A673 (cell line): ENCODE data around the gene OGDH. TPM values are rescaled to one million over a fixed set of nuclear protein-coding genes. Genes with fewer than 3 reads are reported as not detected.

Experiments
- BruUV-seq: library from RNA; stranded (reverse); fragments of 400-500 nt; replicated peaks from 2 replicates; lab custom pipeline; 2021; lab: Mats Ljungman, UMichigan
- CTCF ChIA-PET: fragments of 300-600 bp; sonication (Branson Sonifier 250); formaldehyde crosslinking; loops from one replicate; lab custom pipeline; 2022; ENCODE audit warnings: antibody characterized with exemption; lab: Charles Lee
- POLR2A ChIA-PET: fragments of 300-600 bp; sonication (Branson Sonifier 250); formaldehyde crosslinking; loops from one replicate; lab custom pipeline; 2022; ENCODE audit warnings: antibody characterized with exemption; ENCODE audit not compliant: low non-redundant PET; lab: Charles Lee
- DNase-seq: peaks from one replicate; pipeline ENCODE4 v3.0.0-alpha.2; 2015; ENCODE audit warnings: low spot score
- H3K27ac ChIP-seq: fragments of 200-600 bp; sonication (generic); 2 replicates; pipeline ENCODE4 v1.5.1; 2016; ENCODE audit warnings: mixed run types, low read depth, mild to moderate bottlenecking, mixed read lengths, antibody characterized with exemption, low read length; ENCODE audit not compliant: poor library complexity, severe bottlenecking
- H3K27me3 ChIP-seq: fragments of 200-600 bp; sonication (generic); replicated peaks from 2 replicates; pipeline ENCODE4 v1.6.1; 2017; ENCODE audit warnings: mixed run types, low read depth, mild to moderate bottlenecking, mixed read lengths, antibody characterized with exemption, low read length; ENCODE audit not compliant: insufficient read depth, poor library complexity
- H3K36me3 ChIP-seq: fragments of 200-600 bp; sonication (generic); 2 replicates; pipeline ENCODE4 v1.6.1; 2016; ENCODE audit warnings: mixed run types, mild to moderate bottlenecking, mixed read lengths, antibody characterized with exemption, low read length; ENCODE audit not compliant: insufficient read depth, poor library complexity, severe bottlenecking
- H3K4me1 ChIP-seq: fragments of 200-600 bp; sonication (generic); 2 replicates; pipeline ENCODE4 v1.6.1; 2017; ENCODE audit warnings: mixed run types, mild to moderate bottlenecking, mixed read lengths, antibody characterized with exemption, low read length; ENCODE audit not compliant: insufficient read depth, poor library complexity, severe bottlenecking
- H3K4me3 ChIP-seq: fragments of 200-600 bp; sonication (generic); 2 replicates; pipeline ENCODE4 v1.5.1; 2016; ENCODE audit warnings: low read depth, mixed run types, mild to moderate bottlenecking, mixed read lengths, low read length; ENCODE audit not compliant: poor library complexity, severe bottlenecking
- H3K9me3 ChIP-seq: fragments of 200-600 bp; sonication (generic); 2 replicates; pipeline ENCODE4 v1.6.1; 2016; ENCODE audit warnings: mixed run types, low read depth, mild to moderate bottlenecking, mixed read lengths, antibody characterized with exemption, low read length; ENCODE audit not compliant: poor library complexity, severe bottlenecking
- EZH2 ChIP-seq: fragments of 200-600 bp; sonication (generic); IDR thresholded peaks from 2 replicates; pipeline ENCODE4 v1.6.1; 2017; ENCODE audit warnings: borderline replicate concordance, low read depth, mild to moderate bottlenecking, mixed read lengths, antibody characterized with exemption, low read length; ENCODE audit not compliant: poor library complexity, severe bottlenecking
- intact Hi-C: fragments of 100-400 bp; cut with micrococcal nuclease; formaldehyde crosslinking; loops from one replicate; pipeline ENCODE4 v1.10.0; 2022; ENCODE audit not compliant: unreplicated experiment
- total RNA-seq: library from RNA; stranded (reverse); gene quantifications from 2 replicates; pipeline ENCODE4 v1.2.3, GENCODE V29; 2021
- TF ChIP-seq, protein P1 (sequence below): fragments of 300-800, 200-600 bp; sonication (generic); conservative IDR thresholded peaks from 2 replicates; pipeline ENCODE4 v1.5.1; 2017; ENCODE audit warnings: low read depth, mild to moderate bottlenecking, antibody characterized with exemption, low read length, moderate library complexity, mixed read lengths

OGDH gene
- total RNA-seq, 1 experiment from 2014 or later, result 111 TPM

DNA sequence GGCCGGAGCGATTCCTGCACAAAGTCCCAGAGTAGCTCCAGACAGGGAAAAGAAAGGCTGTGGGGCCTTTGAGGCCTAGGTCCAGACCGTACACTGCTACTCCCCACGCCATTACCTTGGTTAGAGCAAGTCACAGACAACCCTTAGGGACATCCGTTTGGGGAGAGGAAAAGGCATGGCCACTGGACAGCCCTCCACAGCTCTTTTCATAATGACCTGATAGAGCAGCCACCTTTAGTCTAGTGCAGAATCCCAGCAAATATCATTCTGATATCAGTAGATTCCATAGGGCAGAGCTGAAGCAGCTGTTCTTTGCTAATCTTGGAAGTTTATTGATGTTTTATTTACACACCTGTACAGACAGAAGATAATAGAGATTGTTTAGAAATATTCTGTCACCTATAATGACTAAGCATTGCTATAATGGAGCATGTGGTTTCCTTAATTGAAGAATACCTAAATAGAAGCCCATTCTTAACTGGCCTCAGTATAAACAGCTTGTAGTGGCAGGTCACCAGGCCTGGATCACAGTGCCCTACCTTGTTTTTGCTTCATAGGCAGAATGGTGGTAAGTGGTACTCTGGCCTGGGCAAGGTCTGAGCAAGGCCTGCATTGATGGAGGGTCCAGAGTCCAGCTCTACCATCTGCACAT, 27.9 kb downstream of the OGDH start:
- BruUV-seq, result no TSS peak

DNA sequence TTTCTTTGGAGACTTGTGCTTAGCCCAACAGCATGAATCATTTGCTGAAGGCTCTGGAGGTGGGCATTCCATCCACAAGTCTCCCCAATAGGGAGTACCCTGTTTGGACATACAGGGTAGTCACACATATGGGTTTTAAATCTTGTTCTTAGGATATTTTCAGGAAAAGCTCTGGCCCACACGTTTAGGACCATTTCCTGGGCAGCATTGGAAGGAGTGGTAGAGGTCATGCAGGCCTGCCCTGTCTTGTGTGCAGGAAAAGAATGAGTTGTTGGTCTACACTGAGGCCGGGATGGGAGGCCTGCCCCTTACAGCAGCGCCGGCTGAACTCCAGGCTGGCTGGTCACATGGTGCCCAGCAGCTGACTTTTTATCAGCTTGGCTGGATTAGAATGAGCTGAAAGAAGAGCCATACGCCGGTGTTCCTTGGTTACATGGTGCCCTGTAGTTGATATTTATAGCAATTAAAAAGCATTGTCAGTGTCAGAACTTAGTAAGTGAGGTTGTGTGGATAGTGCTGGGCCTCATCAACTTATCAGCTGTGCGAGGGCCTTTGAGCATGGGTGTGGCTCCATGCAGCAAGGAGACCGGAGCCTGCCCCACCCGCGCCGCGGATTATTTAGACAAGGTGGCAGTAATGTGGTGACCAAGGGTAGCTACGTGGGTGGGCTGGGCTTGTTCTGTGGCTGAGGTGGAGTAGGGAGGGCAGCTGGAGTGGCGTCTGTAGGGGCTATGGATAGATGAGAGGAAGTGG, 28.6 kb downstream of the OGDH start:
- Histone ChIP-seq H3K27me3 (no peaks in the 10 kb centered on the region), H3K27ac (no peak overlapping the region), H3K9me3 (no peaks in the 10 kb centered on the region), H3K4me3 (no peak overlapping the region), H3K4me1 (peaks cover 20% of the 10 kb centered on the region), H3K36me3 (peaks cover 2% of the 10 kb centered on the region)
- DNase-seq, result no peak
- BruUV-seq, result no TSS peak
- intact Hi-C loops, result no loop called here
- ChIA-PET POLR2A (no interaction called here), CTCF (no interaction called here)
- TF ChIP-seq, protein P1, sequence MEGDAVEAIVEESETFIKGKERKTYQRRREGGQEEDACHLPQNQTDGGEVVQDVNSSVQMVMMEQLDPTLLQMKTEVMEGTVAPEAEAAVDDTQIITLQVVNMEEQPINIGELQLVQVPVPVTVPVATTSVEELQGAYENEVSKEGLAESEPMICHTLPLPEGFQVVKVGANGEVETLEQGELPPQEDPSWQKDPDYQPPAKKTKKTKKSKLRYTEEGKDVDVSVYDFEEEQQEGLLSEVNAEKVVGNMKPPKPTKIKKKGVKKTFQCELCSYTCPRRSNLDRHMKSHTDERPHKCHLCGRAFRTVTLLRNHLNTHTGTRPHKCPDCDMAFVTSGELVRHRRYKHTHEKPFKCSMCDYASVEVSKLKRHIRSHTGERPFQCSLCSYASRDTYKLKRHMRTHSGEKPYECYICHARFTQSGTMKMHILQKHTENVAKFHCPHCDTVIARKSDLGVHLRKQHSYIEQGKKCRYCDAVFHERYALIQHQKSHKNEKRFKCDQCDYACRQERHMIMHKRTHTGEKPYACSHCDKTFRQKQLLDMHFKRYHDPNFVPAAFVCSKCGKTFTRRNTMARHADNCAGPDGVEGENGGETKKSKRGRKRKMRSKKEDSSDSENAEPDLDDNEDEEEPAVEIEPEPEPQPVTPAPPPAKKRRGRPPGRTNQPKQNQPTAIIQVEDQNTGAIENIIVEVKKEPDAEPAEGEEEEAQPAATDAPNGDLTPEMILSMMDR, result no peak
- TF ChIP-seq EZH2, result no peak

More for the DNA sequence above, 27.9 kb downstream of the OGDH start:
- peaks cover 13% of the 10 kb centered on the region for H3K4me1 ChIP-seq
- POLR2A ChIA-PET, result no interaction called here
- intact Hi-C loops, result no loop called here
- H3K9me3 ChIP-seq, result no peaks in the 10 kb centered on the region
- no peak overlapping the region for H3K4me3 ChIP-seq
- H3K27ac ChIP-seq, result peak overlapping the region; percentile 42
- DNase-seq, result no peak
- peaks cover 3% of the 10 kb centered on the region for H3K36me3 ChIP-seq
- no peaks in the 10 kb centered on the region for H3K27me3 ChIP-seq
- CTCF ChIA-PET, result no interaction called here
- TF ChIP-seq EZH2, result no peak
- TF ChIP-seq, protein P1, result no peak

DNA sequence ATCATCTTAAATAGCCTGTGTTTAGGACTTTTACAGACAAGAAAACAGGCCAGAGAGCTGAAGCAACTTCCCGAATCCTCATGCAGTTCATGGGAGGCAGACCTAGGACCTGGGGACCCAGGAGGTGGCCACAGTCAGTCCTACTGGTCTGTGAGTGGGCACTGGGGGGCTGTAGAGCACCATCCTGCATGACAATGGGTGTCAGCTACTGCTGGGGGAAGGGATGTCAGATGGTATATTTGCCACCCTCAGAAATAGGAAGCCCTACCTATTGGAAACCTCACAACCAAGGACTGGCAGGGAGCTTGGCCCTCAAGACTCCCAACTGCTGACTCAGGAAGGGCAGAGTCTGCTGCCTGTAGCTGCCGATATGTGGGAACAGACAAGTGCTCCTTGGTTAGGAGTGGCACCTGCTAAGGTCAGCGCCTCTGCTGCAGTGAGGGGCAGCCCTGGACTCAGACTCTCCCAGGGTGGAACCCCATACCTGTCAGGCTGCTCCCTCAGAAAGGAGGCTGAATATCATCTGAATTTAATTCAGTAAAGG, 29.7 kb downstream of the OGDH start:
- H3K27ac ChIP-seq, result no peak overlapping the region
- ChIA-PET POLR2A (no interaction called here), CTCF (no interaction called here)
- no peak for DNase-seq
- no peaks in the 10 kb centered on the region for H3K27me3 ChIP-seq
- H3K4me1 ChIP-seq, result peaks cover 25% of the 10 kb centered on the region
- no peaks in the 10 kb centered on the region for H3K36me3 ChIP-seq
- intact Hi-C loops, result no loop called here
- H3K4me3 ChIP-seq, result no peak overlapping the region
- H3K9me3 ChIP-seq, result no peaks in the 10 kb centered on the region
- TF ChIP-seq, protein P1, result no peak
- TF ChIP-seq EZH2, result no peak
- BruUV-seq, result no TSS peak
